ENCODE data around the gene TMEM263. TPM values are rescaled to one million over a fixed set of nuclear protein-coding genes. Genes with fewer than 3 reads are reported as not detected.

The TMEM263 gene
- total and polyA plus RNA-seq, 3 experiments from 2014 or later = 22.7 to 25.3 (median 24.9) TPM

- H3K4me3 ChIP-seq (ENCODE audit: low read length) = no peak overlapping the region
- ChIA-PET CTCF (no interaction called here), POLR2A (no interaction called here)
- no peaks in the 10 kb centered on the region for H3K27me3 ChIP-seq (ENCODE audit: insufficient read depth, low read length, poor library complexity, severe bottlenecking)
- no peak overlapping the region for H3K27ac Mint-ChIP-seq
- no peak overlapping the region for H3K27ac ChIP-seq (ENCODE audit: low read depth, low read length)
- no peak overlapping the region for H3K4me3 Mint-ChIP-seq
- H3K9me3 Mint-ChIP-seq = no peaks in the 10 kb centered on the region
- H3K27me3 Mint-ChIP-seq = no peaks in the 10 kb centered on the region
- H3K36me3 ChIP-seq (ENCODE audit: insufficient read depth, low read length) = no peaks in the 10 kb centered on the region
- peaks cover 11 to 21% (median 11%) of the 10 kb centered on the region in 3 donors for H3K36me3 Mint-ChIP-seq
- DNase-seq = no peak
- H3K9me3 ChIP-seq (ENCODE audit: low read length) = no peaks in the 10 kb centered on the region
- H3K4me1 ChIP-seq (ENCODE audit: insufficient read depth, low read length) = peaks cover 18% of the 10 kb centered on the region
- peaks cover 24 to 31% (median 31%) of the 10 kb centered on the region in 3 donors for H3K4me1 Mint-ChIP-seq
These were observed 26.1 kb downstream of the TMEM263 start for GRCh38 chr12:106981788-106982187.

- no peak for DNase-seq
- Histone ChIP-seq H3K4me1 (ENCODE audit: insufficient read depth, low read length) (peaks cover 18% of the 10 kb centered on the region), H3K9me3 (ENCODE audit: low read length) (no peaks in the 10 kb centered on the region), H3K27me3 (ENCODE audit: insufficient read depth, low read length, poor library complexity, severe bottlenecking) (no peaks in the 10 kb centered on the region), H3K27ac (ENCODE audit: low read depth, low read length) (no peak overlapping the region), H3K36me3 (ENCODE audit: insufficient read depth, low read length) (no peaks in the 10 kb centered on the region), H3K4me3 (ENCODE audit: low read length) (no peak overlapping the region)
- Mint-ChIP-seq H3K9me3 (no peaks in the 10 kb centered on the region), H3K27ac (no peak overlapping the region), H3K36me3 (peaks cover 11 to 25% (median 11%) of the 10 kb centered on the region in 3 donors), H3K4me3 (no peak overlapping the region), H3K4me1 (peaks cover 28 to 35% (median 35%) of the 10 kb centered on the region in 3 donors), H3K27me3 (no peaks in the 10 kb centered on the region)
- CTCF ChIA-PET = no interaction called here
- POLR2A ChIA-PET = no interaction called here
These were observed 26.5 kb downstream of the TMEM263 start for GRCh38 chr12:106982229-106982628.

GRCh38 chr12:106984588-106985137 is 29.0 kb downstream of the TMEM263 start:
- H3K27me3 Mint-ChIP-seq = no peaks in the 10 kb centered on the region
- peak in 1 of 5 donors; percentile 5 for DNase-seq
- no peaks in the 10 kb centered on the region for H3K27me3 ChIP-seq (ENCODE audit: insufficient read depth, low read length, poor library complexity, severe bottlenecking)
- POLR2A ChIA-PET = no interaction called here
- peak overlapping the region; percentile 26 for H3K27ac ChIP-seq (ENCODE audit: low read depth, low read length)
- no peak overlapping the region for H3K4me3 ChIP-seq (ENCODE audit: low read length)
- CTCF ChIA-PET = interaction anchor here (1.5 kb wide), 1 partner anchor 29 kb away, joined by 3 read pairs; the partner anchor contains the start of gene TMEM263
- peaks cover 11 to 17% (median 11%) of the 10 kb centered on the region in 3 donors for H3K36me3 Mint-ChIP-seq
- H3K27ac Mint-ChIP-seq = peak overlapping the region in 2 of 8 donors; percentile 5 to 9
- H3K4me1 Mint-ChIP-seq = peaks cover 33 to 41% (median 41%) of the 10 kb centered on the region in 3 donors
- no peaks in the 10 kb centered on the region for H3K36me3 ChIP-seq (ENCODE audit: insufficient read depth, low read length)
- no peaks in the 10 kb centered on the region for H3K9me3 ChIP-seq (ENCODE audit: low read length)
- H3K4me1 ChIP-seq (ENCODE audit: insufficient read depth, low read length) = peaks cover 24% of the 10 kb centered on the region
- H3K9me3 Mint-ChIP-seq = no peaks in the 10 kb centered on the region
- peak overlapping the region in 2 of 7 donors; percentile 26 to 35 for H3K4me3 Mint-ChIP-seq

GRCh38 chr12:106985479-106985878 is 29.8 kb downstream of the TMEM263 start:
- Histone ChIP-seq H3K27ac (ENCODE audit: low read depth, low read length) (peak overlapping the region; percentile 26), H3K4me3 (ENCODE audit: low read length) (no peak overlapping the region), H3K36me3 (ENCODE audit: insufficient read depth, low read length) (no peaks in the 10 kb centered on the region), H3K9me3 (ENCODE audit: low read length) (no peaks in the 10 kb centered on the region), H3K27me3 (ENCODE audit: insufficient read depth, low read length, poor library complexity, severe bottlenecking) (no peaks in the 10 kb centered on the region), H3K4me1 (ENCODE audit: insufficient read depth, low read length) (peaks cover 24% of the 10 kb centered on the region)
- peaks cover 33 to 41% (median 41%) of the 10 kb centered on the region in 3 donors for H3K4me1 Mint-ChIP-seq
- ChIA-PET POLR2A (no interaction called here), CTCF (interaction anchor here (0.9 kb wide), 1 partner anchor 640 kb away, joined by 3 read pairs; no protein-coding TSS in a partner anchor)
- no peaks in the 10 kb centered on the region for H3K27me3 Mint-ChIP-seq
- peak overlapping the region; percentile 23 to 98 (median 94) for H3K4me3 Mint-ChIP-seq
- H3K9me3 Mint-ChIP-seq = no peaks in the 10 kb centered on the region
- H3K36me3 Mint-ChIP-seq = peaks cover 7 to 17% (median 11%) of the 10 kb centered on the region in 3 donors
- DNase-seq = no peak
- H3K27ac Mint-ChIP-seq = peak overlapping the region in 5 of 8 donors; percentile 1 to 72 (median 49)

GRCh38 chr12:106986135-106986534 is 30.4 kb downstream of the TMEM263 start:
- Histone ChIP-seq H3K4me3 (ENCODE audit: low read length) (peak overlapping the region; percentile 60), H3K9me3 (ENCODE audit: low read length) (no peaks in the 10 kb centered on the region), H3K36me3 (ENCODE audit: insufficient read depth, low read length) (no peaks in the 10 kb centered on the region), H3K27ac (ENCODE audit: low read depth, low read length) (peak overlapping the region; percentile 64), H3K27me3 (ENCODE audit: insufficient read depth, low read length, poor library complexity, severe bottlenecking) (no peaks in the 10 kb centered on the region), H3K4me1 (ENCODE audit: insufficient read depth, low read length) (peaks cover 24% of the 10 kb centered on the region)
- Mint-ChIP-seq H3K4me3 (peak overlapping the region; percentile 92 to 98 (median 96)), H3K27me3 (no peaks in the 10 kb centered on the region), H3K27ac (peak overlapping the region; percentile 13 to 97 (median 95)), H3K4me1 (peaks cover 33 to 41% (median 41%) of the 10 kb centered on the region in 3 donors), H3K9me3 (no peaks in the 10 kb centered on the region), H3K36me3 (peaks cover 7 to 17% (median 11%) of the 10 kb centered on the region in 3 donors)
- POLR2A ChIA-PET = interaction anchor here (0.6 to 1.1 kb wide), 4 partner anchors 9 to 107 kb away, joined by 3 to 14 read pairs (median 3); partner anchors contain the start of gene TMEM263
- CTCF ChIA-PET = interaction anchor here (0.9 kb wide), 1 partner anchor 641 kb away, joined by 3 read pairs; no protein-coding TSS in a partner anchor
- peak in 1 of 5 donors; percentile 3 for DNase-seq

GRCh38 chr12:106986625-106987389 is 31.1 kb downstream of the TMEM263 start, which contains the start of gene MTERF2:
Gene MTERF2, minus strand, starts transcription at chr12:106987146. Its CDS starts 8,432 bp downstream, at chr12:106978714.
- Mint-ChIP-seq H3K36me3 (peaks cover 7 to 17% (median 11%) of the 10 kb centered on the region in 3 donors), H3K4me3 (peak within 1 kb of the TSS; percentile 92 to 98 (median 96)), H3K9me3 (no peaks in the 10 kb centered on the region), H3K27ac (peak within 1 kb of the TSS; percentile 84 to 97 (median 95)), H3K27me3 (no peaks in the 10 kb centered on the region), H3K4me1 (peaks cover 33 to 41% (median 41%) of the 10 kb centered on the region in 3 donors)
- CTCF ChIA-PET = interaction anchor here (1.5 kb wide), 1 partner anchor 30 kb away, joined by 3 read pairs; no protein-coding TSS in a partner anchor
- H3K4me3 ChIP-seq (ENCODE audit: low read length) = peak within 1 kb of the TSS; percentile 60
- H3K4me1 ChIP-seq (ENCODE audit: insufficient read depth, low read length) = peaks cover 24% of the 10 kb centered on the region
- H3K36me3 ChIP-seq (ENCODE audit: insufficient read depth, low read length) = no peaks in the 10 kb centered on the region
- H3K9me3 ChIP-seq (ENCODE audit: low read length) = no peaks in the 10 kb centered on the region
- H3K27ac ChIP-seq (ENCODE audit: low read depth, low read length) = peak within 1 kb of the TSS; percentile 64
- peak; percentile 67 to 83 (median 73) for DNase-seq
- H3K27me3 ChIP-seq (ENCODE audit: insufficient read depth, low read length, poor library complexity, severe bottlenecking) = no peaks in the 10 kb centered on the region
- POLR2A ChIA-PET = interaction anchor here (0.6 to 1.3 kb wide), 4 partner anchors 9 to 107 kb away, joined by 3 to 14 read pairs (median 4); partner anchors contain the start of gene TMEM263

GRCh38 chr12:106987846-106988245 is 32.1 kb downstream of the TMEM263 start:
- H3K9me3 ChIP-seq (ENCODE audit: low read length) = no peaks in the 10 kb centered on the region
- Mint-ChIP-seq H3K27ac (peak overlapping the region in 3 of 8 donors; percentile 95 to 97 (median 95)), H3K4me1 (peaks cover 33 to 41% (median 41%) of the 10 kb centered on the region in 3 donors), H3K4me3 (peak overlapping the region; percentile 92 to 98 (median 96)), H3K9me3 (no peaks in the 10 kb centered on the region), H3K27me3 (no peaks in the 10 kb centered on the region), H3K36me3 (peaks cover 7 to 21% (median 11%) of the 10 kb centered on the region in 3 donors)
- H3K27ac ChIP-seq (ENCODE audit: low read depth, low read length) = no peak overlapping the region
- no peaks in the 10 kb centered on the region for H3K36me3 ChIP-seq (ENCODE audit: insufficient read depth, low read length)
- CTCF ChIA-PET = interaction anchor here (1.5 kb wide), 1 partner anchor 31 kb away, joined by 3 read pairs; no protein-coding TSS in a partner anchor
- H3K4me1 ChIP-seq (ENCODE audit: insufficient read depth, low read length) = peaks cover 24% of the 10 kb centered on the region
- POLR2A ChIA-PET = interaction anchor here (1.3 kb wide), 1 partner anchor 106 kb away, joined by 4 read pairs; no protein-coding TSS in a partner anchor
- H3K4me3 ChIP-seq (ENCODE audit: low read length) = no peak overlapping the region
- H3K27me3 ChIP-seq (ENCODE audit: insufficient read depth, low read length, poor library complexity, severe bottlenecking) = no peaks in the 10 kb centered on the region
- no peak for DNase-seq
